Fibroblast of lung (primary cell): ENCODE results near the gene SHLD2.
"Not testable (repeated sequence)": the region's sequence is repeated elsewhere in the genome, so short reads cannot be mapped to it uniquely, and the experiment has no call there.

Source experiments
- CTCF ChIP-seq, 2 donors: IDR thresholded peaks in 1 of 2; conservative IDR thresholded peaks in 1 of 2; 1 replicate in 1 of 2; 2 replicates in 1 of 2; pipeline ENCODE4 v1.5.1; 2011 to 2012; ENCODE audit warnings: low read length in 2 of 2, control low read depth in 1 of 2, inconsistent platforms in 1 of 2, low read depth in 1 of 2, mild to moderate bottlenecking in 1 of 2
- EZH2 ChIP-seq: IDR thresholded peaks from 2 replicates; pipeline ENCODE4 v1.5.1; 2012; ENCODE audit warnings: low read length, control low read depth, mild to moderate bottlenecking; ENCODE audit errors: missing control alignments

GRCh38 chr10:87225148-87225547, 130.1 kb downstream of the SHLD2 start, which contains the start of gene NUTM2A:
- TF ChIP-seq CTCF (conservative IDR thresholded peaks at IDR 0.05 in 1 of 2, IDR thresholded peaks at IDR 0.05 in 1 of 2; ENCODE audit: low read depth in 1 of 2, low read length in 2 of 2); EZH2: not testable (repeated sequence)
